ENCODE measurements around the gene STXBP1. TPM values are rescaled to one million over a fixed set of nuclear protein-coding genes. Genes with fewer than 3 reads are reported as not detected.
A peak's percentile ranks its signal among the peaks of the same experiment; 100 is the strongest.

Gene STXBP1
- total and polyA plus RNA-seq, 3 experiments from 2014 or later, result 8.2 to 15.2 (median 14.5) TPM

DNA sequence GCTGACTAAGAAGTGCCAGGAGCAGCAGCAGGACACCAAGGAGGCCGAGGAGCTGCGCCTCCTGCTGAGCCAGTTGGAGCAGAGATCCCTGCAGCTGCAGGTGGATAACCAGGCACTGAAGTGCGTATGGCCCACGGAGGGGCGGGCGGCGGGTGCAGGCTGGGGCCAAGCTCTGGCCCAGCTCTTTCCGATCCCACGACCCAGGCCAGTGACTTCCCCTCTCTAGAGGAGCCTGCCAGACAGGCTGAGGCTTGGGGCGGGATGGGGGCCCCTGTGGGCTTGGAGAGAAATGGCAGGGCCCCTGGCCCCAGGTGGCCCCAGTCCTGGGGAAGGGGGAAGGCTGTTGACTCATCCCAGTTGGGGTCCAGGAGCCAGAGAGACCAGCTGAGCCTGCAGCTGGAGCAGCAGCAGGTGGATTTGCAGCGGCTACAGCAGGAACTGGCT, 99.8 kb downstream of the STXBP1 start:
- H3K27ac Mint-ChIP-seq, result no peak overlapping the region
- peaks cover 0 to 5% of the 10 kb centered on the region in 2 donors for H3K27me3 Mint-ChIP-seq
- peaks cover 0 to 7% (median 1%) of the 10 kb centered on the region in 3 donors for H3K36me3 Mint-ChIP-seq
- no peaks in the 10 kb centered on the region for H3K36me3 ChIP-seq (ENCODE audit: insufficient read depth, low read length)
- no peaks in the 10 kb centered on the region for H3K9me3 Mint-ChIP-seq
- H3K27ac ChIP-seq (ENCODE audit: low read depth, low read length), result no peak overlapping the region
- peak overlapping the region in 2 of 7 donors; percentile 44 to 73 for H3K4me3 Mint-ChIP-seq
- CTCF ChIA-PET, result interaction anchor here (2.3 kb wide), 1 partner anchor 23 kb away, joined by 12 read pairs; the partner anchor contains the start of gene TOR2A
- peaks cover 41 to 54% (median 44%) of the 10 kb centered on the region in 3 donors for H3K4me1 Mint-ChIP-seq
- POLR2A ChIA-PET, result no interaction called here
- peaks cover 26% of the 10 kb centered on the region for H3K4me1 ChIP-seq (ENCODE audit: insufficient read depth, low read length)
- DNase-seq, result no peak
- H3K9me3 ChIP-seq (ENCODE audit: low read length), result no peaks in the 10 kb centered on the region
- H3K4me3 ChIP-seq (ENCODE audit: low read length), result no peak overlapping the region
- H3K27me3 ChIP-seq (ENCODE audit: insufficient read depth, low read length, poor library complexity, severe bottlenecking), result no peaks in the 10 kb centered on the region

GRCh38 chr9:127712371-127712770, 100.3 kb downstream of the STXBP1 start:
- ChIA-PET CTCF (interaction anchor here (2.3 kb wide), 1 partner anchor 22 kb away, joined by 12 read pairs; the partner anchor contains the start of gene TOR2A), POLR2A (no interaction called here)
- H3K27ac ChIP-seq (ENCODE audit: low read depth, low read length), result no peak overlapping the region
- Mint-ChIP-seq H3K36me3 (peaks cover 0 to 7% (median 1%) of the 10 kb centered on the region in 3 donors), H3K27ac (peak overlapping the region in 2 of 8 donors; percentile 24 to 33), H3K4me3 (peak overlapping the region in 6 of 7 donors; percentile 5 to 73 (median 45)), H3K27me3 (peaks cover 0 to 5% of the 10 kb centered on the region in 2 donors), H3K9me3 (no peaks in the 10 kb centered on the region), H3K4me1 (peaks cover 40 to 54% (median 42%) of the 10 kb centered on the region in 3 donors)
- no peaks in the 10 kb centered on the region for H3K27me3 ChIP-seq (ENCODE audit: insufficient read depth, low read length, poor library complexity, severe bottlenecking)
- no peaks in the 10 kb centered on the region for H3K36me3 ChIP-seq (ENCODE audit: insufficient read depth, low read length)
- H3K9me3 ChIP-seq (ENCODE audit: low read length), result no peaks in the 10 kb centered on the region
- DNase-seq, result peak in 1 of 5 donors; percentile 36
- H3K4me1 ChIP-seq (ENCODE audit: insufficient read depth, low read length), result peaks cover 26% of the 10 kb centered on the region
- no peak overlapping the region for H3K4me3 ChIP-seq (ENCODE audit: low read length)

DNA sequence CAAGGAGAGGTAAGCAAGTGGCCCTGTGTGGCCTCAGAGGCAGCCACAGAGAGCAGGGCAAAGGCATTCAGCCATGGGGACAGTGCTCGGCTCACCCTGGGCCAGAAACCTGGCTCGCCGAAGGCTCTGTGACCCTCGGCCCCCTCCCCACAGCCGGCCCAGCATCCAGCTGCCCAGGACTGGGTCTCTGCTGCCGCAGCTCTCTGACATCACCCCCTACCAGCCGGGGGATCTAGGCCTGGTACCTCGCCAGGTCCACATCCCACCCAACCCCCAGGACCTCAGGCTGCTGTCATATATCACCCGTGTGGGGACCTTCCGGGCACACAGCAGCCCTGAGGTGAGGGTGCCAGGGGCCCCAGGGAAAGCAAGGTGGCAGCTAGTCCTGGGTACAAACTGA, 100.8 kb downstream of the STXBP1 start:
- ChIA-PET POLR2A (interaction anchor here (0.6 kb wide), 1 partner anchor 835 kb away, joined by 3 read pairs; no protein-coding TSS in a partner anchor), CTCF (interaction anchor here (2.3 kb wide), 1 partner anchor 22 kb away, joined by 12 read pairs; the partner anchor contains the start of gene TOR2A)
- Mint-ChIP-seq H3K9me3 (no peaks in the 10 kb centered on the region), H3K27ac (no peak overlapping the region), H3K36me3 (peaks cover 0 to 7% (median 1%) of the 10 kb centered on the region in 3 donors), H3K27me3 (peaks cover 0 to 5% of the 10 kb centered on the region in 2 donors), H3K4me3 (peak overlapping the region in 2 of 7 donors; percentile 26 to 53), H3K4me1 (peaks cover 35 to 49% (median 37%) of the 10 kb centered on the region in 3 donors)
- Histone ChIP-seq H3K27ac (ENCODE audit: low read depth, low read length) (no peak overlapping the region), H3K4me3 (ENCODE audit: low read length) (no peak overlapping the region), H3K36me3 (ENCODE audit: insufficient read depth, low read length) (no peaks in the 10 kb centered on the region), H3K27me3 (ENCODE audit: insufficient read depth, low read length, poor library complexity, severe bottlenecking) (no peaks in the 10 kb centered on the region), H3K9me3 (ENCODE audit: low read length) (no peaks in the 10 kb centered on the region), H3K4me1 (ENCODE audit: insufficient read depth, low read length) (peaks cover 26% of the 10 kb centered on the region)
- DNase-seq, result peak in 1 of 5 donors; percentile 49

DNA sequence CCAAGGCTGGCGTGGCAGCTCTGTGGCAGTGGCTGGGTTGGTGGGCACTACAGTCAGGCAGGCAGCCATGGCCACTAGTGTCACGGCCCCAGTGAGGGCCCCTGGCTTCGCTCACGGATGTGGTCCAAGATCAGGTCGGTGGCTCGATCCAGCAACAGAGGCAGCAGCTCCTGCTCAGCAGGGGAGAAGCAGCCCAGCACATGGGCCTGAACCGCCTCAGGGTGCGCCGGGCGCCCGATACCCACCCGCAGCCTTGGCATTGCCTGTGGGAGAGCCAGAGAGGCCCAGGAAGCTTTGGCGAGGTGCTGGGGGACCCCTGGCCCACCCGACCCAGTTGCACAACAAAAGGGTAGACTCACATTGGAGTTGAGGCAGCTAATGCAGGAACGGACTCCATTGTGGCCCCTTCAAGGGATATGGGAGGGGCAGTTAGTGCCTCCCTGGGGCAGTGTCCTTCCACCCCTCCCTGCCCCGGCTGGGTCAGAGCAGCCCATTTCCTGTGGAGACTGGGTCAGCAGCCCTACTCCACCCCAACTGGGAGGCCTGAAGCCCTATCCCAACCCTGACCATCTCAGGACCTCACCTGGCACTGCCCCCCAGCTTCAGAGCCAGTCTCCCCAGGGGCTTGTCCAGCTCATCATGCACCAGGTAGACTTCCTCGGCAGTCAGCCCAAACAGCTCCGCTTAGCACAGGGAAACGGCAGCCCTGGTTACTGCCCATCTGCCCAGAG, 102.1 kb downstream of the STXBP1 start:
- peak overlapping the region; percentile 15 for H3K4me3 ChIP-seq (ENCODE audit: low read length)
- peaks cover 30% of the 10 kb centered on the region for H3K4me1 ChIP-seq (ENCODE audit: insufficient read depth, low read length)
- no peaks in the 10 kb centered on the region for H3K27me3 ChIP-seq (ENCODE audit: insufficient read depth, low read length, poor library complexity, severe bottlenecking)
- H3K27ac Mint-ChIP-seq, result peak overlapping the region; percentile 13 to 84 (median 56)
- peak in 1 of 5 donors; percentile 46 for DNase-seq
- H3K9me3 Mint-ChIP-seq, result no peaks in the 10 kb centered on the region
- H3K9me3 ChIP-seq (ENCODE audit: low read length), result no peaks in the 10 kb centered on the region
- H3K27me3 Mint-ChIP-seq, result peaks cover 0 to 5% of the 10 kb centered on the region in 2 donors
- peaks cover 36 to 47% (median 37%) of the 10 kb centered on the region in 3 donors for H3K4me1 Mint-ChIP-seq
- peaks cover 0 to 7% (median 1%) of the 10 kb centered on the region in 3 donors for H3K36me3 Mint-ChIP-seq
- no peaks in the 10 kb centered on the region for H3K36me3 ChIP-seq (ENCODE audit: insufficient read depth, low read length)
- no peak overlapping the region for H3K27ac ChIP-seq (ENCODE audit: low read depth, low read length)
- ChIA-PET CTCF (interaction anchor here (1.3 to 3.4 kb wide), 4 partner anchors 16 to 125 kb away, joined by 4 to 29 read pairs (median 6); partner anchors contain the start of genes STXBP1 and TOR2A), POLR2A (no interaction called here)
- peak overlapping the region; percentile 74 to 91 (median 81) for H3K4me3 Mint-ChIP-seq

GRCh38 chr9:127714951-127715469, 102.9 kb downstream of the STXBP1 start:
- H3K27me3 ChIP-seq (ENCODE audit: insufficient read depth, low read length, poor library complexity, severe bottlenecking), result no peaks in the 10 kb centered on the region
- peak overlapping the region; percentile 91 for H3K4me3 ChIP-seq (ENCODE audit: low read length)
- no peak for DNase-seq
- peaks cover 0 to 3% of the 10 kb centered on the region in 2 donors for H3K27me3 Mint-ChIP-seq
- no peaks in the 10 kb centered on the region for H3K9me3 Mint-ChIP-seq
- no peaks in the 10 kb centered on the region for H3K9me3 ChIP-seq (ENCODE audit: low read length)
- no peaks in the 10 kb centered on the region for H3K36me3 ChIP-seq (ENCODE audit: insufficient read depth, low read length)
- CTCF ChIA-PET, result interaction anchor here (1.0 to 3.4 kb wide), 7 partner anchors 17 to 211 kb away, joined by 3 to 29 read pairs (median 4); partner anchors contain the start of genes STXBP1 and TOR2A
- peaks cover 43 to 53% (median 44%) of the 10 kb centered on the region in 3 donors for H3K4me1 Mint-ChIP-seq
- peak overlapping the region; percentile 78 for H3K27ac ChIP-seq (ENCODE audit: low read depth, low read length)
- H3K36me3 Mint-ChIP-seq, result peaks cover 0 to 7% (median 1%) of the 10 kb centered on the region in 3 donors
- peaks cover 38% of the 10 kb centered on the region for H3K4me1 ChIP-seq (ENCODE audit: insufficient read depth, low read length)
- peak overlapping the region; percentile 85 to 99 (median 98) for H3K4me3 Mint-ChIP-seq
- H3K27ac Mint-ChIP-seq, result peak overlapping the region in 7 of 8 donors; percentile 63 to 99 (median 98)
- POLR2A ChIA-PET, result interaction anchor here (1.3 kb wide), 1 partner anchor 191 kb away, joined by 4 read pairs; no protein-coding TSS in a partner anchor

- no peaks in the 10 kb centered on the region for H3K9me3 ChIP-seq (ENCODE audit: low read length)
- peak within 1 kb of the TSS; percentile 85 to 99 (median 98) for H3K4me3 Mint-ChIP-seq
- H3K9me3 Mint-ChIP-seq, result no peaks in the 10 kb centered on the region
- H3K4me3 ChIP-seq (ENCODE audit: low read length), result peak within 1 kb of the TSS; percentile 91
- peak within 1 kb of the TSS; percentile 63 to 99 (median 98) for H3K27ac Mint-ChIP-seq
- peak; percentile 94 to 98 (median 97) for DNase-seq
- peaks cover 0 to 2% of the 10 kb centered on the region in 2 donors for H3K27me3 Mint-ChIP-seq
- CTCF ChIA-PET, result interaction anchor here (1.0 to 3.4 kb wide), 7 partner anchors 18 to 212 kb away, joined by 3 to 29 read pairs (median 4); partner anchors contain the start of genes STXBP1 and TOR2A
- H3K4me1 ChIP-seq (ENCODE audit: insufficient read depth, low read length), result peaks cover 41% of the 10 kb centered on the region
- no peaks in the 10 kb centered on the region for H3K27me3 ChIP-seq (ENCODE audit: insufficient read depth, low read length, poor library complexity, severe bottlenecking)
- peak within 1 kb of the TSS; percentile 78 for H3K27ac ChIP-seq (ENCODE audit: low read depth, low read length)
- POLR2A ChIA-PET, result interaction anchor here (0.6 to 1.8 kb wide), 3 partner anchors 19 to 190 kb away, joined by 3 to 6 read pairs (median 4); partner anchors contain the start of gene TOR2A
- peaks cover 0 to 7% (median 1%) of the 10 kb centered on the region in 3 donors for H3K36me3 Mint-ChIP-seq
- no peaks in the 10 kb centered on the region for H3K36me3 ChIP-seq (ENCODE audit: insufficient read depth, low read length)
- peaks cover 44 to 53% (median 44%) of the 10 kb centered on the region in 3 donors for H3K4me1 Mint-ChIP-seq
Observed at GRCh38 chr9:127715470-127716337, 103.6 kb downstream of the STXBP1 start, which contains the start of the genes PTRH1 and TTC16. TSS of gene PTRH1 (minus strand) at chr9:127715663. CDS start at chr9:127715639, 24 bp downstream. TSS of gene TTC16 (plus strand) at chr9:127716079. CDS start at chr9:127716146, 67 bp downstream.

DNA sequence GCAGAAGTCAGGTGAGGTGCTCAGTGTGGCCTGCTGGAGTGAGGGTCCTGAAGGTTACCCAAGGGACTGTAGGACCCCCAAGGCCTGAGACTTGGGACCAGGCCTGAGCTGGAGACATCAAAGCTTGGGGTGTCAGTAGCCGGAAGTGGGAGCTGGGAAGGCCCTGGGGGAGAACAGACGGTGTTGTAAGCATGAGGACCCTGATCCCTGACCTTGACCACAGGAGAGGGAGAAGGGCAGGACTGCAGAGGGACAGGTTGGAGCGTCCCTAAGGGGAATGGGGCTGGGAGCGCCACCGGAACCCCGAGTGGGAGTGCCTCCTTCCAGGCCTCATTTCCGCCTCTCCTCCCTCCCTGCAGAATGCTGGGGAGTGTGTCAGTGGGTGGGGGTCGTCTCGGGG, 104.3 kb downstream of the STXBP1 start:
- H3K36me3 ChIP-seq (ENCODE audit: insufficient read depth, low read length), result no peaks in the 10 kb centered on the region
- peak overlapping the region; percentile 78 for H3K27ac ChIP-seq (ENCODE audit: low read depth, low read length)
- H3K4me1 Mint-ChIP-seq, result peaks cover 42 to 53% (median 43%) of the 10 kb centered on the region in 3 donors
- no peak for DNase-seq
- H3K4me3 ChIP-seq (ENCODE audit: low read length), result peak overlapping the region; percentile 91
- H3K27ac Mint-ChIP-seq, result peak overlapping the region; percentile 63 to 99 (median 98)
- CTCF ChIA-PET, result interaction anchor here (1.2 to 3.4 kb wide), 4 partner anchors 18 to 213 kb away, joined by 4 to 29 read pairs (median 6); partner anchors contain the start of genes STXBP1 and TOR2A
- peak overlapping the region in 6 of 7 donors; percentile 83 to 99 (median 98) for H3K4me3 Mint-ChIP-seq
- H3K27me3 Mint-ChIP-seq, result peaks cover 0 to 2% of the 10 kb centered on the region in 2 donors
- no peaks in the 10 kb centered on the region for H3K9me3 ChIP-seq (ENCODE audit: low read length)
- H3K4me1 ChIP-seq (ENCODE audit: insufficient read depth, low read length), result peaks cover 38% of the 10 kb centered on the region
- H3K27me3 ChIP-seq (ENCODE audit: insufficient read depth, low read length, poor library complexity, severe bottlenecking), result no peaks in the 10 kb centered on the region
- peaks cover 0 to 7% (median 1%) of the 10 kb centered on the region in 3 donors for H3K36me3 Mint-ChIP-seq
- POLR2A ChIA-PET, result interaction anchor here (0.6 to 1.8 kb wide), 2 partner anchors 18 to 53 kb away, joined by 3 to 6 read pairs; partner anchors contain the start of gene TOR2A
- no peaks in the 10 kb centered on the region for H3K9me3 Mint-ChIP-seq

All from CD8-positive, alpha-beta memory T cell (primary cell).